GM10266 (cell line): ENCODE data around the gene SENP7.

Experiments used
- DNase-seq: peaks from one replicate; pipeline ENCODE4 v3.0.0; 2012; ENCODE audit errors: extremely low spot score
- CTCF ChIP-seq: IDR thresholded peaks from 2 replicates; pipeline ENCODE4 v1.5.1; 2012; ENCODE audit warnings: mild to moderate bottlenecking, low read depth; ENCODE audit not compliant: control insufficient read depth, insufficient read depth; ENCODE audit errors: missing control alignments

SENP7 gene

DNA sequence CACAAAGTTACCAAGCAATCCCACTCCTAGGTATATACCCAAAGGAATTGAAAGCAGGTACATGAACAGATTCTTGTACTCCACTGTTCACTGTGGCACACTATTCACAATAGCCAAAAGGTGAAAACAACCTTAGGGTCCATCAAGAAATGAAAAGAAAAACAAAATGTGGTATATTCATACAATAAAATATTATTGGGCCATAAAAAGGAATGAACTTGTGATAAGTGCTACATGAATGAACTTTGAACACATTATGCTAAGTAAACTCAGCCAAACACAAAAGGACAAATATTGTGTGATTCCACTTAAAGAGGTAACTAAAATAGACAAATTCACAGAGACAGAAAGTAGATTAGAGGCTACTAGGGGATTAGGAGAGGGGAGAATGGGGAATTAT is 137.4 kb downstream of the SENP7 start:
- no peak for DNase-seq
- no peak for TF ChIP-seq CTCF

DNA sequence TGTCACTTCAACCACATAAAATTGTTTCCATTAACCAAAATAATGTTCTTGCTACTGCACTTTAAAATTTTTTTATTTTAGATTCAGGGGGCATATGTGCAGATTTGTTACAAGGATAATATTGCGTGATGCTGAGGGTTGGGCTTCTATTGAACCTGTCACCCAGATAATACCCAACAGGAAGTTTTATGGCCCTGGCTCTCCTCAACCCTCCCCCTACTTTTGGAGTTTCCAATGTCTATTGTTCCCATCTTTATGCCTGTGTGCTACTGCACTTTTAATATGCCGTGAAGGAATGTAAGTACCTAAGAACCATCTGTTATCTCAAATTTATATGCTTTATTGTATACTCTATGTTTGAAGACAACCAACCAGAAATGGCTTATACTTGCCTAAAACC is 150.6 kb downstream of the SENP7 start:
- no peak for DNase-seq
- no peak for TF ChIP-seq CTCF

- TF ChIP-seq CTCF: no peak
- no peak for DNase-seq
Measured at GRCh38 chr3:101351829-101352228, 161.2 kb downstream of the SENP7 start.

DNA sequence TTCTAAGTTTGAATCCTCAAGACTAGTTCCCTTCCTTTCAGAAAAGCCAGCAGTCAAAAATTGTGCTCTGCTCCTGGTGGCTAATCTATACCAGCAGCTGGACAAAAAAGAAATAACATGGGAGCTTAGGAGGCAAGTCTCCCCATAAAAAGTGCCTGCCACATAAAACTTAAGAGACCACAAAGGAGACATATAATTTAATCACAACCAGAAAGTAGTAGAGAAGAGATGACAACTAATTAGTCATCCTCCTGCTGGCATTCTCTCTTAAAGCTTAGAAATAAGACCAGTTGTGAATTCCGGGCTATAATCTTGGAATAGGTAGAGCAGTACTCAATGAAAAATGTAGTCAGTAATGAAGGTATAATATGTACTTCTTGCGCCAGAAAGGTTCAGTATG is 172.4 kb downstream of the SENP7 start:
- TF ChIP-seq CTCF: no peak
- no peak for DNase-seq

- no peak for TF ChIP-seq CTCF
- no peak for DNase-seq
Measured at GRCh38 chr3:101333883-101334282, 179.1 kb downstream of the SENP7 start.

DNA sequence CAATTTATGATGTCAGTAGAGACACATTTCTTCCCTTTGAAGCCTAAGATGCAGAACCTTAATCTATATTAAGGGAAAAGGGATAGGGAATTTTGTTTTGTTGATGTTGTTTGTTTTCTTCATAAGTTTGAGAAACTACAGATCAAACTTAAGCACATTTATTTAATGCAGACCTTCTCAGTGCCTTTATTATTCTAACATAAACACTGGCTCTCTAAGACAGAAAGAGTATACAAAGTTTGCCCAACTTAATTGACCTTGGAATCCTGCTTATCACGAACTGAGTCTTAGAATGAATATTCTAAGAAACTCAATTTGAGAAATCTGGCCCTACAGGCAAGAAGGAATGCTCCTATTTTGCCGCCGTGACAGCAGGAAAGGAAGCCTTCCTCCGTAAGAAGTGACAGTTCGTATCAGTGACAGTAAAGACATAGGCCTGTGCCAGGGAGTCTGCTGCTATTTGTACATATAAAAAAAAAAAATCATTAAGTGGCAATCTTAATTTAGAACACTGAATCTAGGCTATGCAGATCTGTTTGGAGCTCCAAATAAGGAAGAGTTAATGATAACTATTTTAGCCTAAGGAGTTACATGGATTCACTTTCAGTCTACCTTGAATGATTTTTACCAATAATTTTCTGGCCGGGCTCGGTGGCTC is 183.9 kb downstream of the SENP7 start:
- no peak for TF ChIP-seq CTCF
- DNase-seq: no peak

DNA sequence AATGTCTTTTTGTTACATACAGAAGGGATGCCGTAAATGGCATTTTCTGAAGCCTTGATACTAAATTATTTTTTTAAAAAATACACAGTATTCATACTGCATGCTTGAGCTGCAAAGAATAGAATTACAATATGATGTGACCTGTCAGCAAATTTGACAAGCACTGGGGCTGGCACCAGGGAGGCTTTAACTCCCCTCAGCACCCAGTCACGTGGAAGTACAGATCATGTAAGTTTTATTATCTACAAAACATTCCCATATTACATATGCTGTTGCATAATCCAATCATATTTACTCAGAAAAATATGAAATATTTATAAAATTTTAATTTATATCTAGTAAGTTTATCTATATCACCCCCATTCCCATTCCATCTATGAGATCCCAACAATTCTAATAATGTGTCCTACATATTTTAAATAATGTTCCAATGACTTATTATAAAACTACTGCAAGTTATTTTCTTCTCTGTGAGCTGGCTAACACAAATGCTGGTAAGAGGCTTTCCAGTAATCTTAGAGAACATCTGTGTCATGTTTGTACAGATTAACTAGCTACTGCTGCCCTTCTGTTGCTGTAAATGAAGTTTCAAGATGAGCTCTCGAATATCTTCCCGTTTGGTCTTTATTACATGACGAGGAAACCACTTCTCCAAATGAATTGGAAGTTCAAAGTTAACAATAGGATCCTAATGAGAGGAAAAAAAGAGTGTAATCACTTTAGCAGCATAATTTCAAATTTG is 187.4 kb downstream of the SENP7 start:
- TF ChIP-seq CTCF: no peak
- DNase-seq: no peak
